Activated naive CD8-positive, alpha-beta T cell treated with anti-CD3 and anti-CD28 coated beads, Interleukin-2, amount 10 ng/mL, durations not matched to agents 7 days and 5 days (primary cell): ENCODE data around the gene GADL1. TPM values are rescaled to one million over a fixed set of nuclear protein-coding genes. Genes with fewer than 3 reads are reported as not detected.

Source experiments
- ATAC-seq: fragments of 150-1000 bp; cut with Tn5 transposase; one replicate; pipeline ENCODE4 v1.10.0; 2021; ENCODE audit warnings: low read depth, moderate library complexity
- POLR2A ChIA-PET: fragments of 350-600 bp; sonication (Branson Sonifier 250); formaldehyde crosslinking; loops from one replicate; lab custom pipeline; 2021; ENCODE audit warnings: antibody characterized with exemption; lab: Charles Lee
- DNase-seq: peaks from one replicate; pipeline ENCODE4 v3.0.0; 2021
- H3K27ac Mint-ChIP-seq: one replicate; pipeline ENCODE4 v1.8.0; 2022; ENCODE audit warnings: mild to moderate bottlenecking, mixed read lengths
- H3K27me3 Mint-ChIP-seq: one replicate; pipeline ENCODE4 v1.8.0; 2022; ENCODE audit warnings: mild to moderate bottlenecking, moderate library complexity, mixed read lengths
- H3K36me3 Mint-ChIP-seq: one replicate; pipeline ENCODE4 v1.8.0; 2021; ENCODE audit warnings: mild to moderate bottlenecking, mixed read lengths
- H3K4me1 Mint-ChIP-seq: one replicate; pipeline ENCODE4 v1.8.0; 2021; ENCODE audit warnings: mixed read lengths
- H3K4me3 Mint-ChIP-seq: one replicate; pipeline ENCODE4 v1.8.0; 2022; ENCODE audit warnings: mild to moderate bottlenecking, moderate library complexity, mixed read lengths
- H3K9me3 Mint-ChIP-seq: one replicate; pipeline ENCODE4 v1.8.0; 2021; ENCODE audit warnings: mixed read lengths
- total RNA-seq, 2 experiments: library from RNA; stranded (reverse); gene quantifications; one replicate each; pipeline ENCODE4 v1.2.3, GENCODE V29; 2021

The GADL1 gene
- total RNA-seq, 2 experiments from 2014 or later, result not detected

DNA sequence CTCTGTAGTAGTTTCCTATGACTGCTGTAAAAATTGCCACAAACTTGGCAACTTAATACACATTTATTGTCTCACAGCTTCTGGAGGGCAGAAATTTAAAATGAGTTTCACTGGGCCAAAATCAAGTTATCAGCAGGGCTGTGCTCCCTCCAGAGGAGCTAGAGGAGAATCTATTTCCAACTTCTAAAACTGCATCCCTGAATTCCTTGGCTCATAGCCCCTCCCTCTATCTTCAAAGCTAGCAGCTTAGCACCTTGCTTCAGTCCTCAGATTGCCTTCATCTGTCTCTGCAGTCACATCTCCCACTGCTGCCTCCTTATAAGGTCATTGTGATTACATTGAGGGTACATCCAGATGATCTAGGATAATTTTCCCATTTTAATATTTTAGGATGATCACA lies 17.8 kb upstream of the GADL1 start:
- H3K36me3 Mint-ChIP-seq, result no peaks in the 10 kb centered on the region
- POLR2A ChIA-PET, result no interaction called here
- H3K9me3 Mint-ChIP-seq, result no peaks in the 10 kb centered on the region
- DNase-seq, result no peak
- H3K4me1 Mint-ChIP-seq, result no peaks in the 10 kb centered on the region
- no peak for ATAC-seq
- H3K4me3 Mint-ChIP-seq, result no peak overlapping the region
- H3K27me3 Mint-ChIP-seq, result no peaks in the 10 kb centered on the region
- no peak overlapping the region for H3K27ac Mint-ChIP-seq

DNA sequence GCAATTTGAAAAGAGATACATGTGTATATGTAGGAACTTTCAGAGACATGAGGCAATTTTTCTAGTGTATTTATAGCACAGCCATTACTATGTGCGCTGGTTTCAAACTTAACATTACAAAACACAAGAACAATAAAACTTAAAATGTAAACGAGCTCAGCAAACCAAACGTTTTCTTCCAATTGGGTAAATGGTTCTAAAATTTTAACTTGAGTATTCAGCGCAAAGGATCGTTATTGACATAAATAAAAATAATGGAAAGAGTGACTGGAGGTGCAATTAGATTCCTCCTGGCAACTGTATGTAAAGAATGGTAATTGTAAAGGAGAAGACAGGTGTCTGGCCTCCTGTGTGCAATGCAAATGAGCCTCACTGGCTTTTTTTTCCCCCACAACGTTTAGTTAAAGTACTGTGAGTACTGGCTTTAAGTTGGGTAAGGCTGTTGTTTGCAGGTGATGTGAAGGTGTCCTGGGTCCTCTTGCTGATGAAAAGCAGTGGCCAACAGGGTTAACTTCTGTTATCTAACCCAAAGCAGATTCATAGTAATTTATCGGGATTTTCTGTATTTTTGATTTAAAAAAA lies 14.1 kb upstream of the GADL1 start:
- Mint-ChIP-seq H3K27ac (no peak overlapping the region), H3K36me3 (no peaks in the 10 kb centered on the region), H3K4me1 (no peaks in the 10 kb centered on the region), H3K9me3 (no peaks in the 10 kb centered on the region), H3K4me3 (no peak overlapping the region), H3K27me3 (no peaks in the 10 kb centered on the region)
- POLR2A ChIA-PET, result interaction anchor here (0.6 kb wide), 1 partner anchor 599 kb away, joined by 3 read pairs; no protein-coding TSS in a partner anchor
- ATAC-seq (no peak), DNase-seq (no peak)

DNA sequence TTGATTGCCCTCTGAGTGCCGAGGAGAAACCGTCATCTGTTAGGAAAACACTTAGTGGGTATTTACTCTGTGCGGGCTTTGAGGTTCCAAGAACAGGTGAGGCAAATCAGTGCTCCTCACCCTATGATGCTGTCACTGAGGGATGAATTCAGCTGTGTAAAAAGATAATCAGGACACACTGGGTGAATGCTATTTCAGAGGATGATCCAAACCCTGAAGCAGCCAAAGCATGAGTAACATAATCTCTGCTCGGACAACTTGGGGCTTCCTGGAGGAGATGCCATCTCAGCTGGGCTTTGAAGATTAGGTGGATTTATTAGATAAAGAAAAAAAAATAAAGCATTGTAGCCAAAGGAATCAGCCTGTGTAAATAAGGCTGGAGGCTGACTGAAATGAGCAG lies 10.5 kb upstream of the GADL1 start:
- H3K4me1 Mint-ChIP-seq, result no peaks in the 10 kb centered on the region
- H3K27me3 Mint-ChIP-seq, result no peaks in the 10 kb centered on the region
- ATAC-seq (no peak), DNase-seq (no peak)
- no peaks in the 10 kb centered on the region for H3K36me3 Mint-ChIP-seq
- POLR2A ChIA-PET, result no interaction called here
- H3K9me3 Mint-ChIP-seq, result no peaks in the 10 kb centered on the region
- no peak overlapping the region for H3K27ac Mint-ChIP-seq
- H3K4me3 Mint-ChIP-seq, result no peak overlapping the region

DNA sequence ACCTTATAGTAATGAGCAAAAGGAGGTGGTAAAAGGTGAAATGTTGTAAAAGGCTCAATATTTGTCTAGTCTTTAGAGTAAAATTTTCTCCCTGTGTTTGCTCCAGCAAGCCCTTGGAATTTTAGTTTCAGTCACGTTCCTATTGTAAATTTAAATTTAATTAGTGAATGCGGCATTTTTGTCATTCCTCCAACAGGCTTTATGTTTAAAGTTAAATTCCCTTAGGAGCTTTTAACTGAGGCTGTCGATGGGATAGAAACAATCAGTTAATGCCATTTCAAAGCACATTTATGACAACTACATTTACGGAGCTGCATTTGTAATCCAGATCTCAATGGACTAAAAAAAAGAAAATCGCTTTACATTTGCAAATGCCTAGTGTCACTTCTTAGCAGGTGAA lies 868 bp upstream of the GADL1 start:
- Mint-ChIP-seq H3K4me3 (no peak overlapping the region), H3K27me3 (peaks cover 45% of the 10 kb centered on the region), H3K27ac (no peak overlapping the region), H3K9me3 (no peaks in the 10 kb centered on the region), H3K36me3 (no peaks in the 10 kb centered on the region), H3K4me1 (peaks cover 12% of the 10 kb centered on the region)
- ATAC-seq (no peak), DNase-seq (no peak)
- POLR2A ChIA-PET, result no interaction called here

DNA sequence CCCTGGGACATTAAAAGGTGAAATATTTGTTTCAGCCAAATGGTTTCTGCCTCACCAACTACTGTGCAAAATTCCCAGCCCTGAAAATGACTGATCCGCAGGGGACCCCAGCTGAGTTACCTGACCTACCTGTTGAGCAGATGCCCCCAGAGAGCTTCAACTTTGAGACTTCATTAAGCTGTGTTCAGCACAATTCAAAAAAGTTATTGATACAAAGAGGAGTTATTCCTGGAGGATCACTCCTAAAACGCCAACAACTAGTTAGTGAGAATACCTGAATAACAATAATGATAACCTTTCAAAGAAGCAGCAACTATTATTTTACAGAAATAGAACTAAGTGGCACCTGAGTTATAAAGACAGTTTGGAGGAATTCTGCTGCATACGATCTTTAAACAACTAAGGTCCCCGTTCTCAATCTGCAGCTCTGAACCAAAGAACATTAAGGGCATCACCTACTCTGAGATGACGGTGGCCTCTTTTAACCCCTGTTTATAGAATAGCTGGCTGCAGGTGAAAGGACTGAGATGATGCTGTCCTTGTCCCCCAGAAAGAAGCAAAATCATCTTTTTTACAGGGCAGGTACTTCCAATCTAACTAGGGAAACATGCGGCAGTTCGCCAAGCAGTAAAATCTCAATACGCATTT lies 659 bp downstream of the GADL1 start:
- Mint-ChIP-seq H3K27me3 (peaks cover 49% of the 10 kb centered on the region), H3K36me3 (no peaks in the 10 kb centered on the region)
- POLR2A ChIA-PET, result no interaction called here

DNA sequence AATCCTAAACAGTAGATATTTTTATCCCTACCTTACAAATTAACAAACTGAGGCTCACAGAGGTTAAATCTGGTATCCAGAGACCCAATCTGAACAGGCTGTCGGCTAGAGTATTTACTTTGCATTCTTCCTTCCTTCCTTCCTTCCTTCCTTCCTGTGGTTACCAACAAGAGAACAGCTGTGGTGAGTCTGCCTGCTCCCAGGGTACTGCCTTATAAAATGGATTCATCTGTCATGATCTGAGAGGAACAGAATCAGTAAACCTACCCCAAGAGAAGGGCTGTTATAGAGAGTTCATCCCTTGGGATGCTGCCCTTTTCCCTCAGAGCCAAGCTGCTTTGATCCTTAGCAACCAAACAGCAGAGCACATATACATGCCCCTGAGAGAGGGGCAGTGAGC lies 3.6 kb downstream of the GADL1 start:
- peaks cover 12% of the 10 kb centered on the region for H3K4me1 Mint-ChIP-seq
- H3K36me3 Mint-ChIP-seq, result no peaks in the 10 kb centered on the region
- DNase-seq (no peak), ATAC-seq (no peak)
- H3K27me3 Mint-ChIP-seq, result peaks cover 49% of the 10 kb centered on the region
- H3K4me3 Mint-ChIP-seq, result no peak overlapping the region
- POLR2A ChIA-PET, result no interaction called here
- H3K9me3 Mint-ChIP-seq, result no peaks in the 10 kb centered on the region
- no peak overlapping the region for H3K27ac Mint-ChIP-seq

More for the DNA sequence above, 659 bp downstream of the GADL1 start:
- Mint-ChIP-seq H3K4me3 (peak overlapping the region; percentile 78), H3K27ac (no peak overlapping the region), H3K4me1 (peaks cover 12% of the 10 kb centered on the region), H3K9me3 (no peaks in the 10 kb centered on the region)
- no peak for ATAC-seq
- no peak for DNase-seq

DNA sequence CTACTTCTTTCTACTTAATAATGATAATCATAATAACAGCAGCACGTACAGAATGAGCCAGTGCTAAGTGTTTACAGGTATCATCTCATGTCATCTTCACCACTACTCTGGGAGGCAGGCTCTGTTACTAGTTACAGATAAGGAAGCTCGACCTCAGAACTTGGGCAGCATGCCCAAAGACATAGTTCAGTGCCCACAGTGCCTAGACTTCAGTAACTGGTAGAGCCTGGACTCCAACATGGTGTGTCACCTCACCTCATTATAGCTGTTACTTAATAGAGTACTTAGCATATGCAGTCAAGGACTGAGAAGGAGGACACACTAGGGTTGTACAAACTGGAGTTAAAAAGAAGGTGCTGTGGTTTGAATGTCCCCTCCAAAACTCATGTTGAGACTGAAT lies 7.6 kb downstream of the GADL1 start:
- H3K27ac Mint-ChIP-seq, result no peak overlapping the region
- ATAC-seq (no peak), DNase-seq (no peak)
- H3K4me1 Mint-ChIP-seq, result peaks cover 7% of the 10 kb centered on the region
- H3K9me3 Mint-ChIP-seq, result peaks cover 2% of the 10 kb centered on the region
- H3K36me3 Mint-ChIP-seq, result no peaks in the 10 kb centered on the region
- POLR2A ChIA-PET, result no interaction called here
- peaks cover 17% of the 10 kb centered on the region for H3K27me3 Mint-ChIP-seq
- H3K4me3 Mint-ChIP-seq, result no peak overlapping the region

DNA sequence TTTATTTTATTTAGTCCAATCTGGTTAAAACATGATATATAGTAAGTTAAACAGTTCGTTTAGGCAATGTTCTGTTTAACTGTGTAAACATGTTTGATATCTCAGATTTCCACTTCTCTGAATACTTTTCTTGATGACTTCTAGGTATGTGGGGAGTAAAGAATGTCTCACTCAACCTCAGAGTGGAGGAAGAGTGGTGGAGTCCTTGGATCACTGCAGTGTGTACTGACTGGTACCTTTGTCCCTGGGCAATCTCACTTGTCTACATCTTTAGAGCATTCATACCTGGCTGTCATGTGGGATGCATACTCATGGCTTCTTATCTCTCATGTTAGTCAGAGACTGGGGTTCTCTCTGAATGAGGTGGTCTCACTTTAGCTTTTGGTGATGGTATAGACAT lies 15.6 kb downstream of the GADL1 start:
- no peak for ATAC-seq
- Mint-ChIP-seq H3K27ac (no peak overlapping the region), H3K36me3 (no peaks in the 10 kb centered on the region), H3K4me1 (no peaks in the 10 kb centered on the region), H3K9me3 (peaks cover 7% of the 10 kb centered on the region), H3K27me3 (peaks cover 6% of the 10 kb centered on the region), H3K4me3 (no peak overlapping the region)
- POLR2A ChIA-PET, result no interaction called here
- DNase-seq, result no peak

DNA sequence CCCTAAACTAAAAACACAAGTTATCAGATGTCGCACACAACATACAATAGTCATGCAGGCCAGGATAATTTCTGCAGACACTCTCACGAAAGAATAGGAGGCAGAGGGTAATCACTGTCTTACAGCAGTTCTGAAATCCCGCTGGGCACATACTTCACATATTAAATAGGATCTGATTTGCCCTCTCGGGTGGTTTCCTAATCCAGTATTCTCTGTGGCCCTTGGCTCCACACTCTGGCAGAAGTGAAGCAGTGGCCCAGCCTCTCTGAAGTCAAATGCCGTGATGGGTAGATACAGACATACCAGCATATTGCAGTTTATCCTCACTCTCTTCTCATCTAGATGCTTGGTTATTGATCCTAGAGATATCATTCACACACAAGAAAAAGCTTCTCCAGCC lies 19.0 kb downstream of the GADL1 start:
- H3K4me1 Mint-ChIP-seq, result no peaks in the 10 kb centered on the region
- H3K4me3 Mint-ChIP-seq, result no peak overlapping the region
- DNase-seq (no peak), ATAC-seq (no peak)
- H3K36me3 Mint-ChIP-seq, result no peaks in the 10 kb centered on the region
- H3K27ac Mint-ChIP-seq, result no peak overlapping the region
- peaks cover 2% of the 10 kb centered on the region for H3K9me3 Mint-ChIP-seq
- H3K27me3 Mint-ChIP-seq, result peaks cover 6% of the 10 kb centered on the region
- POLR2A ChIA-PET, result no interaction called here

DNA sequence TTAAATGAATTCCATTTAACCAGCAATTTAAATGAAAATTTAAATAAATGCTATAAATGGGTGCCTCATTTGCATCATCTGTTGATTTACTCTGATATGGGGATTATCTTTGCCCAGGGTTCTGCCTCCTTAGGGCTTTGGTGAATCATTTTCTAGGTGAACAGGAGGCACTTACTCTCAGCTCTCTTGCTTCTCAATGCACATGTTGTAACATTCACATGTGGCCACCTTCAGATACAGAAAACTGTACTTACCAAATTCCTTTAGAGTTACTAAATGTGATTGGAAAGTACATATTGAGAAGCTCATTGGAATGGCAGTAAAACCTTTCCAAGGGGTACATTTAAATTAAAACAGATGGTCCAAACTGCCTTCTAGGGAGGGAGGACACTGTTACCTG lies 20.8 kb downstream of the GADL1 start:
- Mint-ChIP-seq H3K4me3 (no peak overlapping the region), H3K27ac (no peak overlapping the region), H3K9me3 (no peaks in the 10 kb centered on the region), H3K27me3 (peaks cover 9% of the 10 kb centered on the region), H3K36me3 (no peaks in the 10 kb centered on the region), H3K4me1 (no peaks in the 10 kb centered on the region)
- DNase-seq (no peak), ATAC-seq (no peak)
- POLR2A ChIA-PET, result no interaction called here

DNA sequence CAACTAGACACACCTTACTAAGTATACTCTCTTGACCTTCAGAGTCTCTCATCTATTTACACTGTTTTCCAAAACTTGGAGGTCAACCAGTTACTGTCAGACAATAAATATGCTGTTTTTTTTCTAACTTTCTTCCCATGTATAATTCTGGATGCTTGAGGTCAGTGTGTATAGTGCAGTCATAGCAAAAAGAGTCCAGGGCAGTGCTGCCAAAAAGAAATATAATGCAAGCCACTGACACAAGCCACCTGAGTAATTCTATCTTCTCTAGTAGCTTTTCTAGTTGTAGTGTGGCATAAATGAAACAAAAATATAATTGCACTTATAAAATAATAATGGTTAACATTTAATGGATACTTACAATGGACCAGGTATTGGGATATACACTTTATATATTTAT lies 21.6 kb downstream of the GADL1 start:
- no peaks in the 10 kb centered on the region for H3K4me1 Mint-ChIP-seq
- H3K4me3 Mint-ChIP-seq, result no peak overlapping the region
- POLR2A ChIA-PET, result no interaction called here
- no peak for ATAC-seq
- no peak for DNase-seq
- H3K27me3 Mint-ChIP-seq, result peaks cover 9% of the 10 kb centered on the region
- no peaks in the 10 kb centered on the region for H3K9me3 Mint-ChIP-seq
- H3K27ac Mint-ChIP-seq, result no peak overlapping the region
- H3K36me3 Mint-ChIP-seq, result no peaks in the 10 kb centered on the region

DNA sequence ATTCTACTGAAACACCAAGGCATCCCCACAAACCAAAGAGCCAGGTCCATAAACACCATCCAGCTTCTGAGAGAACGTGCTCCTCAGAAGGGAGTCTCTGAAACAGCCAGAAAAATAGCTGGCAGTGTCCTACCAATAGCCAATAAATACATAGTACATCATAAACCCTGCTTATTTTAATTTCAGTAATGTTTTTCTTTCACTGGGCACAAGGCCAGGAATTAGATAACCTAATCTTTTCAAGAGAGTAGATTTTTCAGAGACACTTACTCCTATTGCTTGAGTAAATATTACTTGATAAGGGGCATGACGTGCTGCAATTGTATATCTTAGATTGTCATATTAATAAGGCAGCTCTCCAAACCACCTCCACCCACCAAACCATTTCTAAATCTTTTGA lies 22.7 kb downstream of the GADL1 start:
- Mint-ChIP-seq H3K4me3 (no peak overlapping the region), H3K9me3 (no peaks in the 10 kb centered on the region), H3K36me3 (no peaks in the 10 kb centered on the region), H3K27ac (no peak overlapping the region), H3K27me3 (peaks cover 9% of the 10 kb centered on the region), H3K4me1 (no peaks in the 10 kb centered on the region)
- DNase-seq (no peak), ATAC-seq (no peak)
- POLR2A ChIA-PET, result no interaction called here

DNA sequence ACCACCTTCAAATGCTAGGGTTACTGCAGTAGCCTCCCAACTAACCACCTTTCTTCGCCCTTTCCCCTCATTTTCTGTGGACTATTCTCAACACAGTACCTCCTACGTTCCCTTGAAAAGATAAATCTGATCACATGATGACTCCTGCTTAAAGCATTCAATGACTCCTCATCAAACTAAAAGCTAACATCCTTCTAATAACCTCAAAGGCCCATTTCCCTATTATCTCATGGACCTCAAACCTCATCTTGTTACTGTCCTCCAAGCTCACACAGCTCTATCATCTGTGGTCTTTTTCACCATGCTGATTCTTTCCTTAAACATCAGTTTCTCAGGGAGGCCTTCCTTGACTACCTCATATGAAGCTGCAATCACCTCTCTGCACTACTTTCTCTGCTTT lies 29.6 kb downstream of the GADL1 start:
- no peak for DNase-seq
- Mint-ChIP-seq H3K4me3 (no peak overlapping the region), H3K27ac (no peak overlapping the region), H3K27me3 (peaks cover 2% of the 10 kb centered on the region), H3K9me3 (no peaks in the 10 kb centered on the region), H3K4me1 (no peaks in the 10 kb centered on the region), H3K36me3 (no peaks in the 10 kb centered on the region)
- POLR2A ChIA-PET, result no interaction called here
- no peak for ATAC-seq

DNA sequence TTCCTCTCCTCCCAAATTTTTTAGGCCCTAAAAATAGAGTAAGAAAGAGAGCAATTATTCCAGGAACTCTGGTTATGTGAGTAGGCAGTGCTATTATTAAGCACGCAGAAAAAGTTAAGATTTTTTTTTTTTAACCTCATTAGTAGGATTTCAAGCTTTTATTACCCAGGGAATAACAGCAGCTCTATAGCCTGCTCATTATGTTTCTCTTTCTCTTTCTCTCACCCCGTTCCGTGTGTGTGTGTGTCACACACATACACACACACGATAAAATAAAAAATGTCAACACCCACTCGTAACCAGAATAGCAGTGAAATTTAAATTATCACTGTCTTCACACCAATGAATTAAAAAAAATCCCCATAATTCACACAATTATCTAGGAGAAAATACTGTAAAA lies 30.3 kb downstream of the GADL1 start:
- Mint-ChIP-seq H3K4me1 (no peaks in the 10 kb centered on the region), H3K36me3 (no peaks in the 10 kb centered on the region), H3K4me3 (no peak overlapping the region), H3K27me3 (peaks cover 2% of the 10 kb centered on the region), H3K27ac (no peak overlapping the region), H3K9me3 (no peaks in the 10 kb centered on the region)
- no peak for ATAC-seq
- POLR2A ChIA-PET, result no interaction called here
- no peak for DNase-seq
